GM23248 (cell line): ENCODE data around the gene OR10G8. TPM values are rescaled to one million over a fixed set of nuclear protein-coding genes. Genes with fewer than 3 reads are reported as not detected.

Source experiments
- DNase-seq: peaks from one replicate; pipeline ENCODE4 v3.0.0-alpha.2; 2015
- H2AFZ ChIP-seq: fragments of 200-600 bp; sonication (generic); 2 replicates; pipeline ENCODE4 v1.6.1; 2016; ENCODE audit warnings: antibody characterized with exemption
- H3F3A ChIP-seq: fragments of 200-600 bp; sonication (generic); 2 replicates; pipeline ENCODE4 v1.6.1; 2016; ENCODE audit warnings: mild to moderate bottlenecking, antibody characterized with exemption, mixed run types; ENCODE audit not compliant: insufficient read depth
- H3K27ac ChIP-seq: fragments of 200-600 bp; sonication (generic); 2 replicates; pipeline ENCODE4 v1.5.1; 2016; ENCODE audit warnings: mild to moderate bottlenecking
- H3K27me3 ChIP-seq: fragments of 200-600 bp; sonication (generic); replicated peaks from 2 replicates; pipeline ENCODE4 v1.6.1; 2016; ENCODE audit warnings: mild to moderate bottlenecking; ENCODE audit not compliant: insufficient read depth
- H3K36me3 ChIP-seq: fragments of 200-600 bp; sonication (generic); 2 replicates; pipeline ENCODE4 v1.6.1; 2016; ENCODE audit warnings: low read depth, mild to moderate bottlenecking
- H3K4me1 ChIP-seq: fragments of 200-600 bp; sonication (generic); 2 replicates; pipeline ENCODE4 v1.6.1; 2016; ENCODE audit warnings: mild to moderate bottlenecking; ENCODE audit not compliant: insufficient read depth
- H3K4me2 ChIP-seq: fragments of 200-600 bp; sonication (generic); one replicate; pipeline ENCODE4 v1.6.1; 2016; ENCODE audit warnings: mild to moderate bottlenecking; ENCODE audit not compliant: unreplicated experiment
- H3K4me3 ChIP-seq: fragments of 200-600 bp; sonication (generic); 2 replicates; pipeline ENCODE4 v1.5.1; 2016; ENCODE audit warnings: mild to moderate bottlenecking
- H3K79me2 ChIP-seq: fragments of 200-600 bp; sonication (generic); 2 replicates; pipeline ENCODE4 v1.6.1; 2016; ENCODE audit warnings: mild to moderate bottlenecking; ENCODE audit not compliant: insufficient read depth
- H3K9ac ChIP-seq: fragments of 200-600 bp; sonication (generic); 2 replicates; pipeline ENCODE4 v1.6.1; 2016; ENCODE audit warnings: mild to moderate bottlenecking
- H3K9me2 ChIP-seq: fragments of 200-600 bp; sonication (generic); 2 replicates; pipeline ENCODE4 v1.6.1; 2016; ENCODE audit warnings: mixed run types, mild to moderate bottlenecking, moderate library complexity; ENCODE audit not compliant: insufficient read depth
- H3K9me3 ChIP-seq: fragments of 200-600 bp; sonication (generic); one replicate; pipeline ENCODE4 v1.6.1; 2017; ENCODE audit warnings: low read depth
- H4K20me1 ChIP-seq: fragments of 200-600 bp; sonication (generic); 2 replicates; pipeline ENCODE4 v1.6.0; 2016; ENCODE audit not compliant: insufficient read depth
- EZH2 ChIP-seq: fragments of 200-600 bp; sonication (generic); IDR thresholded peaks from 2 replicates; pipeline ENCODE4 v1.6.1; 2018; ENCODE audit warnings: antibody characterized with exemption, mild to moderate bottlenecking; ENCODE audit not compliant: insufficient read depth, poor library complexity, severe bottlenecking
- EZH2phosphoT487 ChIP-seq: fragments of 200-600 bp; sonication (generic); IDR thresholded peaks from 2 replicates; pipeline ENCODE4 v1.6.1; 2018; ENCODE audit warnings: antibody characterized with exemption, moderate library complexity, mild to moderate bottlenecking, low read depth; ENCODE audit not compliant: insufficient read depth
- WGBS, 2 experiments: methylation state at CpG; one replicate each; pipeline ENCODE4 v1.1.6; 2015 to 2017; ENCODE audit warnings: low lambda C conversion rate in 2 of 2, low coverage in 1 of 2; ENCODE audit errors: missing lambda C conversion rate in 2 of 2; 5-methylcytosine and 5-hydroxymethylcytosine counted together
- in situ Hi-C: fragments of 300-500 bp; cut with MboI; formaldehyde crosslinking; loops from 2 replicates; pipeline ENCODE4 v1.15.0; 2020
- polyA plus RNA-seq: library from polyadenylated mRNA; unstranded; fragments of >200 nt; fragmentation: Nextera tagmentation; extraction: Ambion mirVana; gene quantifications from 2 replicates; pipeline ENCODE4 v1.2.1, GENCODE V29; 2016
- total RNA-seq: library from RNA; depleted of rRNA; stranded (reverse); fragments of >200 nt; shearing (Covaris generic); gene quantifications from 2 replicates; pipeline ENCODE4 v1.2.3, GENCODE V29; 2014; rRNA removed

Gene OR10G8
- total and polyA plus RNA-seq, 2 experiments from 2014 or later, result not detected

DNA sequence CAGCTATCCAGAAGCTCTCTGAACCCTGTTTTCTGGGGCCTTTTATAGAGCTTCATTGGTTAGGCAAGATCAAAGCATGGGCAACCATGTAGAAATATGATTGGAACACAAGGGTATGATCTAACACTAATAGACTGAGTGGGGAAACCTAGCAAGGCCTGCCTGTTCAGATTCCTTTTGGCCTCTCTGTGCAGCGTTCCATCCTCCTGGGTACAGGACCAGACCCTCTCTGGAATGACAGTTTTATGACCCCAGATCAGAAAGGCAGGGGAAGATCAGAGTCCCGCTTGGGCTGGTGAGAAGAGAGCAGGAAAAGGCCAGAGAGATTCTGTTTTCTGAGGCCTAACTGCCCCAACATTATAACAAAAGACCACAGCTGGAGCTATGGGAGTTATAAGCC is 52.0 kb downstream of the OR10G8 start:
- H3K4me1 ChIP-seq, result no peaks in the 10 kb centered on the region
- no peak for DNase-seq
- no peak for TF ChIP-seq EZH2
- no peak for TF ChIP-seq EZH2phosphoT487
- no peak overlapping the region for H3K4me3 ChIP-seq
- no peaks in the 10 kb centered on the region for H3F3A ChIP-seq
- in situ Hi-C loops, result loop anchor here (10.0 kb wide), 1 partner anchor 116 kb away; no protein-coding TSS in a partner anchor
- 73 to 77% methylated on average over 2 of the region's 2 CpGs for whole genome bisulfite sequencing, 2 experiments
- peaks cover 52% of the 10 kb centered on the region for H3K27me3 ChIP-seq
- H3K4me2 ChIP-seq, result no peak overlapping the region
- no peaks in the 10 kb centered on the region for H3K79me2 ChIP-seq
- H3K27ac ChIP-seq, result no peak overlapping the region
- no peaks in the 10 kb centered on the region for H3K36me3 ChIP-seq
- no peak overlapping the region for H2AFZ ChIP-seq
- no peaks in the 10 kb centered on the region for H3K9me2 ChIP-seq
- no peaks in the 10 kb centered on the region for H4K20me1 ChIP-seq
- no peak overlapping the region for H3K9ac ChIP-seq
- no peaks in the 10 kb centered on the region for H3K9me3 ChIP-seq

DNA sequence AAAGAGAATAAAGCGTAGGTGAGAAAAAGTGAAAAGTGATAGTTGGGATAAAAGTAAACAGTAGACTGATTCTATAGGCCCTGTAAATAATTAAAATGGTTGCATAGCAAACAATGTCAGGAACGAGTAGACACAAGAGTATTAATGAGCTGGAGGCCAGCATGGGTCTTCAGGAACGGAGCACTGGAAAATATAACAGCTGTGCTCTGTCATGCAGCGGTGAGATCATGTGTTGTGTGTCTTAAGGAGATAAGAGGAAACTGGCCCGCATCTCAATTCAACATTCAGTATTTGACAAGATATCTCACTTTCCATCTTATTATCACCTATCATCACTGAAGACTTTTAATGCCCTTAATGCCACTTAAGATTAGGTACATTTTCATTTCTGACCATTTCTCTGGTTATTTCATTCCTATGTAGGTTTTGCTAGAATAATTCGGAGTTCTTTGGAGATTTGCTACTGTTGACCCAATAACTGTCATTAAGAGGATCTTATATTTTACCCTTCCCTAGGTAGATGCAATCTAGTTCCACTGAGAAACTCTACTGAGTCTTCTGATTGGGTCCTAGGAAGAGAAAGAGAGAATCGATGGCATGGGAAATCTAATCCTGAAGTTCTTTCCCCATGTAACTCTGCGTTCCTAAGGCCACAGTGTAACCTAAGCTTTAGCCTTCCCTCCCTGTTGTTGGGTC is 53.2 kb downstream of the OR10G8 start:
- no peaks in the 10 kb centered on the region for H3K9me2 ChIP-seq
- WGBS, 2 experiments, result 64 to 66% methylated on average over 8 of the region's 8 CpGs
- H3K27ac ChIP-seq, result no peak overlapping the region
- no peak overlapping the region for H3K4me3 ChIP-seq
- no peak for DNase-seq
- in situ Hi-C loops, result loop anchor here (10.0 kb wide), 1 partner anchor 115 kb away; no protein-coding TSS in a partner anchor
- H3F3A ChIP-seq, result no peaks in the 10 kb centered on the region
- H3K27me3 ChIP-seq, result peaks cover 58% of the 10 kb centered on the region
- H4K20me1 ChIP-seq, result no peaks in the 10 kb centered on the region
- no peak overlapping the region for H3K9ac ChIP-seq
- no peaks in the 10 kb centered on the region for H3K4me1 ChIP-seq
- no peak overlapping the region for H2AFZ ChIP-seq
- H3K36me3 ChIP-seq, result no peaks in the 10 kb centered on the region
- no peak overlapping the region for H3K4me2 ChIP-seq
- H3K9me3 ChIP-seq, result no peaks in the 10 kb centered on the region
- TF ChIP-seq EZH2 (no peak), EZH2phosphoT487 (no peak)
- no peaks in the 10 kb centered on the region for H3K79me2 ChIP-seq

Other genes starting within 250 kb of the OR10G8 start
- not detected in 2 replicates for gene OR6M1, start 220.4 kb upstream of the OR10G8 start, total RNA-seq
- gene OR6M1, start 220.4 kb upstream of the OR10G8 start, polyA plus RNA-seq, result not detected in 2 replicates
- not detected in 2 replicates for gene TMEM225, start 141.1 kb upstream of the OR10G8 start, total RNA-seq
- not detected in 2 replicates for gene TMEM225, start 141.1 kb upstream of the OR10G8 start, polyA plus RNA-seq
- gene OR8D4, start 124.6 kb upstream of the OR10G8 start, total RNA-seq, result not detected in 2 replicates
- not detected in 2 replicates for gene OR8D4, start 124.6 kb upstream of the OR10G8 start, polyA plus RNA-seq
- not detected in 2 replicates for gene OR4D5, start 87.2 kb upstream of the OR10G8 start, total RNA-seq
- not detected in 2 replicates for gene OR4D5, start 87.2 kb upstream of the OR10G8 start, polyA plus RNA-seq
- not detected in 2 replicates for gene OR6T1, start 83.0 kb upstream of the OR10G8 start, total RNA-seq
- not detected in 2 replicates for gene OR6T1, start 83.0 kb upstream of the OR10G8 start, polyA plus RNA-seq
- not detected in 2 replicates for gene OR10S1, start 49.0 kb upstream of the OR10G8 start, total RNA-seq
- gene OR10S1, start 49.0 kb upstream of the OR10G8 start, polyA plus RNA-seq, result not detected in 2 replicates
- not detected in 2 replicates for gene OR10G6, start 31.6 kb upstream of the OR10G8 start, total RNA-seq
- not detected in 2 replicates for gene OR10G6, start 31.6 kb upstream of the OR10G8 start, polyA plus RNA-seq
- gene OR10G4, start 13.8 kb upstream of the OR10G8 start, total RNA-seq, result not detected in 2 replicates
- gene OR10G4, start 13.8 kb upstream of the OR10G8 start, polyA plus RNA-seq, result not detected in 2 replicates
- not detected in 2 replicates for gene OR10G9, start 3.8 kb upstream of the OR10G8 start, total RNA-seq
- not detected in 2 replicates for gene OR10G9, start 3.8 kb upstream of the OR10G8 start, polyA plus RNA-seq
- not detected in 2 replicates for gene OR10G7, start 14.5 kb downstream of the OR10G8 start, total RNA-seq
- not detected in 2 replicates for gene OR10G7, start 14.5 kb downstream of the OR10G8 start, polyA plus RNA-seq
- 4.3 and 8.2 TPM in 2 replicates for gene VWA5A, start 88.7 kb downstream of the OR10G8 start, total RNA-seq
- 7.4 and 7.5 TPM in 2 replicates for gene VWA5A, start 88.7 kb downstream of the OR10G8 start, polyA plus RNA-seq
- gene OR10D3, start 156.5 kb downstream of the OR10G8 start, total RNA-seq, result not detected in 2 replicates
- not detected in 2 replicates for gene OR10D3, start 156.5 kb downstream of the OR10G8 start, polyA plus RNA-seq
- gene OR8G1, start 214.3 kb downstream of the OR10G8 start, total RNA-seq, result not detected in 2 replicates
- gene OR8G1, start 214.3 kb downstream of the OR10G8 start, polyA plus RNA-seq, result not detected in 2 replicates
- not detected in 2 replicates for gene OR8G5, start 229.6 kb downstream of the OR10G8 start, total RNA-seq
- gene OR8G5, start 229.6 kb downstream of the OR10G8 start, polyA plus RNA-seq, result not detected in 2 replicates